Parathyroid adenoma (tissue), 2 donors: Measurements from ENCODE around the gene SAMD1.
A peak's percentile ranks its signal among the peaks of the same experiment; 100 is the strongest.

Experiments used
- H2AFZ ChIP-seq: fragments of 300-600 bp; sonication (generic); one replicate; pipeline ENCODE4 v1.7.0; 2017; ENCODE audit warnings: antibody characterized with exemption, mild to moderate bottlenecking
- H3K27ac ChIP-seq: fragments of 300-600 bp; sonication (generic); one replicate; pipeline ENCODE4 v1.7.0; 2017
- H3K27me3 ChIP-seq: fragments of 300-600 bp; sonication (generic); one replicate; pipeline ENCODE4 v1.7.0; 2017; ENCODE audit warnings: low read length; ENCODE audit not compliant: control insufficient read depth, insufficient read depth
- H3K36me3 ChIP-seq: fragments of 300-600 bp; sonication (generic); one replicate; pipeline ENCODE4 v1.7.0; 2017; ENCODE audit warnings: low read length; ENCODE audit not compliant: control insufficient read depth, insufficient read depth
- H3K4me1 ChIP-seq: fragments of 300-600 bp; sonication (generic); one replicate; pipeline ENCODE4 v1.7.0; 2017; ENCODE audit warnings: control low read depth
- H3K4me2 ChIP-seq: fragments of 300-600 bp; sonication (generic); one replicate; pipeline ENCODE4 v1.7.0; 2017; ENCODE audit warnings: low read length
- H3K4me3 ChIP-seq: fragments of 300-600 bp; sonication (generic); one replicate; pipeline ENCODE4 v1.7.0; 2017; ENCODE audit warnings: low read depth, low read length
- H3K79me2 ChIP-seq: fragments of 300-600 bp; sonication (generic); one replicate; pipeline ENCODE4 v1.7.0; 2017; ENCODE audit warnings: control low read depth
- H3K9ac ChIP-seq: fragments of 300-600 bp; sonication (generic); one replicate; pipeline ENCODE4 v1.7.0; 2017; ENCODE audit warnings: mild to moderate bottlenecking
- H3K9me3 ChIP-seq: fragments of 300-600 bp; sonication (generic); one replicate; pipeline ENCODE4 v1.7.0; 2017; ENCODE audit warnings: low read length; ENCODE audit not compliant: control insufficient read depth
- CTCF ChIP-seq: fragments of 300-600 bp; sonication (generic); IDR thresholded peaks from one replicate; pipeline ENCODE4 v1.7.0; 2017; ENCODE audit warnings: antibody characterized with exemption, mild to moderate bottlenecking
- donor health status: primary hyperparathyroidism.

Gene SAMD1

GRCh38 chr19:14073261-14073924 lies 17.2 kb downstream of the SAMD1 start:
- Histone ChIP-seq H3K27me3 (no peaks in the 10 kb centered on the region), H3K4me2 (peak overlapping the region; percentile 65), H3K4me3 (peak overlapping the region; percentile 90), H3K79me2 (no peaks in the 10 kb centered on the region), H3K27ac (peak overlapping the region; percentile 97), H3K36me3 (no peaks in the 10 kb centered on the region), H2AFZ (peak overlapping the region; percentile 99), H3K4me1 (peaks cover 6% of the 10 kb centered on the region), H3K9ac (peak overlapping the region; percentile 16), H3K9me3 (no peaks in the 10 kb centered on the region)
- no peak for TF ChIP-seq CTCF

GRCh38 chr19:14072535-14073260 lies 17.9 kb downstream of the SAMD1 start, which contains the start of gene MISP3:
TSS of gene MISP3 (plus strand) at chr19:14072786. CDS start at chr19:14073310, 524 bp downstream.
- no peaks in the 10 kb centered on the region for H3K36me3 ChIP-seq
- no peak for TF ChIP-seq CTCF
- H3K9me3 ChIP-seq: no peaks in the 10 kb centered on the region
- H3K4me3 ChIP-seq: peak within 1 kb of the TSS; percentile 90
- no peaks in the 10 kb centered on the region for H3K79me2 ChIP-seq
- H2AFZ ChIP-seq: peak within 1 kb of the TSS; percentile 99
- H3K4me1 ChIP-seq: peaks cover 6% of the 10 kb centered on the region
- peak within 1 kb of the TSS; percentile 65 for H3K4me2 ChIP-seq
- H3K27ac ChIP-seq: peak within 1 kb of the TSS; percentile 97
- no peaks in the 10 kb centered on the region for H3K27me3 ChIP-seq
- peak within 1 kb of the TSS; percentile 77 for H3K9ac ChIP-seq

- Histone ChIP-seq H3K79me2 (no peaks in the 10 kb centered on the region), H3K4me1 (peaks cover 4% of the 10 kb centered on the region), H3K9me3 (no peaks in the 10 kb centered on the region), H3K9ac (no peak overlapping the region), H3K4me2 (peak overlapping the region; percentile 17), H3K4me3 (no peak overlapping the region), H3K36me3 (no peaks in the 10 kb centered on the region), H3K27me3 (no peaks in the 10 kb centered on the region), H3K27ac (no peak overlapping the region), H2AFZ (no peak overlapping the region)
- TF ChIP-seq CTCF: no peak
Observed at GRCh38 chr19:14070268-14071050, 20.1 kb downstream of the SAMD1 start.

- no peak overlapping the region for H2AFZ ChIP-seq
- no peaks in the 10 kb centered on the region for H3K79me2 ChIP-seq
- H3K9me3 ChIP-seq: no peaks in the 10 kb centered on the region
- no peak overlapping the region for H3K4me2 ChIP-seq
- H3K4me1 ChIP-seq: peaks cover 5% of the 10 kb centered on the region
- no peak overlapping the region for H3K9ac ChIP-seq
- H3K27ac ChIP-seq: no peak overlapping the region
- no peak for TF ChIP-seq CTCF
- no peaks in the 10 kb centered on the region for H3K27me3 ChIP-seq
- no peak overlapping the region for H3K4me3 ChIP-seq
- H3K36me3 ChIP-seq: no peaks in the 10 kb centered on the region
Observed at GRCh38 chr19:14066134-14066533, 24.4 kb downstream of the SAMD1 start.
